ENCODE measurements around the gene NTHL1.

Gene NTHL1

GRCh38 chr16:2086106-2086742 is 38.6 kb upstream of the NTHL1 start:
- ChIA-PET POLR2A (interaction anchor here (0.8 to 1.2 kb wide), 2 partner anchors 38 to 69 kb away, joined by 3 read pairs; partner anchors contain the start of genes NTHL1, TRAF7 and TSC2), CTCF (no interaction called here)
- DNase-seq (ENCODE audit: extremely low spot score): no peak
- TF ChIP-seq, protein P1, sequence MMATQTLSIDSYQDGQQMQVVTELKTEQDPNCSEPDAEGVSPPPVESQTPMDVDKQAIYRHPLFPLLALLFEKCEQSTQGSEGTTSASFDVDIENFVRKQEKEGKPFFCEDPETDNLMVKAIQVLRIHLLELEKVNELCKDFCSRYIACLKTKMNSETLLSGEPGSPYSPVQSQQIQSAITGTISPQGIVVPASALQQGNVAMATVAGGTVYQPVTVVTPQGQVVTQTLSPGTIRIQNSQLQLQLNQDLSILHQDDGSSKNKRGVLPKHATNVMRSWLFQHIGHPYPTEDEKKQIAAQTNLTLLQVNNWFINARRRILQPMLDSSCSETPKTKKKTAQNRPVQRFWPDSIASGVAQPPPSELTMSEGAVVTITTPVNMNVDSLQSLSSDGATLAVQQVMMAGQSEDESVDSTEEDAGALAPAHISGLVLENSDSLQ (IDR thresholded peaks at IDR 0.05): no peak
- TF ChIP-seq LEF1 (IDR thresholded peaks at IDR 0.05; ENCODE audit: borderline replicate concordance) (no peak), CTBP1 (IDR thresholded peaks at IDR 0.05; ENCODE audit: borderline replicate concordance) (no peak), NFRKB (IDR thresholded peaks at IDR 0.05) (no peak), FOXA1 (IDR thresholded peaks at IDR 0.05) (no peak), L3MBTL2 (conservative IDR thresholded peaks at IDR 0.05) (no peak), ELF4 (IDR thresholded peaks at IDR 0.05) (no peak), SUZ12 (IDR thresholded peaks at IDR 0.05) (no peak), ARNT (IDR thresholded peaks at IDR 0.05) (no peak)

DNA sequence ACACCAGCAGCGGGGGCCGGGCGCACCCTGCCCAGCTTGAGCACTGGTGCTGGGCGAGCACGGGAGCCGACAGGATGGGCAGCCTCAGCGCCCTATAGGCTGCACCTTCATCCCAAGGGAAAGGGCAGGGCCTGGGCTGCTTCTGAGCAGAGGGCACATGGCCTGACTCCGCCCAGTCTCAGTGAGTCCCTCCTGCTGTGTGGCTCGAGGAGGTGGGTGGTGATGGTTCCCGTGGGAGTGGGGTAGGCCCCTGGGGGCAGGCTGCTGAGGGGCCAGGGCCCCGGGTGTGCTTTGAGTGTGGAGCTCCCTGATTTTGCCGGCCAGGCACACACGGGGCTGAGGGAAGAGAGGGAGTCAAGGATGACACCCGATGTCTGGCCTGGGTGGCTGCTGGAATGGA is 38.0 kb upstream of the NTHL1 start:
- CTCF ChIA-PET: interaction anchor here (0.8 kb wide), 1 partner anchor 36 kb away, joined by 4 read pairs; no protein-coding TSS in a partner anchor
- TF ChIP-seq SUZ12 (IDR thresholded peaks at IDR 0.05) (no peak), LEF1 (IDR thresholded peaks at IDR 0.05; ENCODE audit: borderline replicate concordance) (no peak)
- POLR2A ChIA-PET: interaction anchor here (0.8 to 2.1 kb wide), 3 partner anchors 38 to 121 kb away, joined by 3 to 7 read pairs (median 3); partner anchors contain the start of genes NTHL1, RPS2, TRAF7 and TSC2
- no peak for DNase-seq (ENCODE audit: extremely low spot score)

GRCh38 chr16:2084895-2085625 is 37.4 kb upstream of the NTHL1 start:
- ChIA-PET POLR2A (interaction anchor here (0.8 to 2.1 kb wide), 3 partner anchors 37 to 120 kb away, joined by 3 to 7 read pairs (median 3); partner anchors contain the start of genes NTHL1, RPS2, TRAF7 and TSC2), CTCF (interaction anchor here (0.7 to 1.0 kb wide), 3 partner anchors 36 to 81 kb away, joined by 3 to 4 read pairs (median 3); no protein-coding TSS in a partner anchor)
- no peak for DNase-seq (ENCODE audit: extremely low spot score)
- no peak for TF ChIP-seq CTBP1 (IDR thresholded peaks at IDR 0.05; ENCODE audit: borderline replicate concordance)
- no peak for TF ChIP-seq FOXM1 (IDR thresholded peaks at IDR 0.05; ENCODE audit: borderline replicate concordance)
- TF ChIP-seq, protein P1 (IDR thresholded peaks at IDR 0.05): no peak
- TF ChIP-seq HDGF (IDR thresholded peaks at IDR 0.05; ENCODE audit: borderline replicate concordance): no peak
- TF ChIP-seq LEF1 (IDR thresholded peaks at IDR 0.05; ENCODE audit: borderline replicate concordance): no peak
- TF ChIP-seq ARNT (IDR thresholded peaks at IDR 0.05): no peak
- TF ChIP-seq SP1 (IDR thresholded peaks at IDR 0.05): no peak
- TF ChIP-seq FOXK2 (IDR thresholded peaks at IDR 0.05): no peak
- no peak for TF ChIP-seq ELF4 (IDR thresholded peaks at IDR 0.05)
- no peak for TF ChIP-seq ZNF384 (IDR thresholded peaks at IDR 0.05)
- TF ChIP-seq TARDBP (IDR thresholded peaks at IDR 0.05): no peak
- TF ChIP-seq L3MBTL2 (conservative IDR thresholded peaks at IDR 0.05): no peak
- TF ChIP-seq SUZ12 (IDR thresholded peaks at IDR 0.05): no peak

DNA sequence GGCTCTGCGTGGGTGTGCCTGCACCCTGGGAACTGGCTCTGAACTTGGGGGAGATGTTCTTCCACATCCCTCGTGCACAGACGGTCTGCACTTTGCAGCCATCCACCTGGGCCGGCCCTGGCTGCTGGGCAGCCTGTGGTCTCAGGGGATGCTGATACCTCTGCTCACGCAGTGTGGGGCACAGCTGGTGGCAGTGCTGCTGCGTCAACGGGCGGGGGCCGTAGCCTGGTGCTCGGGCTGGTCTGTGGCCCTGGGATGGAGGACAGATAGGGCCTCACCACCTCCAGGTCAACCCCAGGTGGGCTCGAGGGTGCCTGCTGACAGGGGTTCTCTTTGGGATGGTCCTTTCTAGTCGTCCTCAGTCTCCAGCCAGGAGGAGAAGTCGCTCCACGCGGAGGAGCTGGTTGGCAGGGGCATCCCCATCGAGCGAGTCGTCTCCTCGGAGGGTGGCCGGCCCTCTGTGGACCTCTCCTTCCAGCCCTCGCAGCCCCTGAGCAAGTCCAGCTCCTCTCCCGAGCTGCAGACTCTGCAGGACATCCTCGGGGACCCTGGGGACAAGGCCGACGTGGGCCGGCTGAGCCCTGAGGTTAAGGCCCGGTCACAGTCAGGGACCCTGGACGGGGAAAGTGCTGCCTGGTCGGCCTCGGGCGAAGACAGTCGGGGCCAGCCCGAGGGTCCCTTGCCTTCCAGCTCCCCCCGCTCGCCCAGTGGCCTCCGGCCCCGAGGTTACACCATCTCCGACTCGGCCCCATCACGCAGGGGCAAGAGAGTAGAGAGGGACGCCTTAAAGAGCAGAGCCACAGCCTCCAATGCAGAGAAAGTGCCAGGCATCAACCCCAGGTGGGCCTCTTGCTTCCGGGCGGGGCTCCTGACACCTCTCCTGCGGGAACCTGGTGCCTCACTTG is 36.5 kb upstream of the NTHL1 start:
- no peak for DNase-seq (ENCODE audit: extremely low spot score)
- ChIA-PET CTCF (interaction anchor here (0.7 to 1.0 kb wide), 2 partner anchors 56 to 80 kb away, joined by 3 read pairs; no protein-coding TSS in a partner anchor), POLR2A (interaction anchor here (1.5 to 2.1 kb wide), 2 partner anchors 71 to 119 kb away, joined by 3 to 7 read pairs; partner anchors contain the start of genes RPS2 and TRAF7)
- TF ChIP-seq ARNT (IDR thresholded peaks at IDR 0.05) (no peak), ELF4 (IDR thresholded peaks at IDR 0.05) (no peak), BHLHE40 (IDR thresholded peaks at IDR 0.05; ENCODE audit: borderline replicate concordance) (no peak), SP1 (IDR thresholded peaks at IDR 0.05) (no peak), TARDBP (IDR thresholded peaks at IDR 0.05) (no peak), NFRKB (IDR thresholded peaks at IDR 0.05) (no peak), FOXM1 (IDR thresholded peaks at IDR 0.05; ENCODE audit: borderline replicate concordance) (no peak)
- TF ChIP-seq, protein P1 (IDR thresholded peaks at IDR 0.05): no peak

- no peak for TF ChIP-seq ELF4 (IDR thresholded peaks at IDR 0.05)
- CTCF ChIA-PET: no interaction called here
- DNase-seq (ENCODE audit: extremely low spot score): no peak
- POLR2A ChIA-PET: no interaction called here
Observed at GRCh38 chr16:2083409-2083808, 35.8 kb upstream of the NTHL1 start.

GRCh38 chr16:2082983-2083364 is 35.3 kb upstream of the NTHL1 start:
- TF ChIP-seq FOXK2 (IDR thresholded peaks at IDR 0.05): no peak
- TF ChIP-seq ELF4 (IDR thresholded peaks at IDR 0.05): no peak
- TF ChIP-seq ZNF384 (IDR thresholded peaks at IDR 0.05): no peak
- TF ChIP-seq, protein P1 (IDR thresholded peaks at IDR 0.05): no peak
- no peak for TF ChIP-seq HDGF (IDR thresholded peaks at IDR 0.05; ENCODE audit: borderline replicate concordance)
- TF ChIP-seq CTBP1 (IDR thresholded peaks at IDR 0.05; ENCODE audit: borderline replicate concordance): no peak
- no peak for TF ChIP-seq ARNT (IDR thresholded peaks at IDR 0.05)
- no peak for TF ChIP-seq BHLHE40 (IDR thresholded peaks at IDR 0.05; ENCODE audit: borderline replicate concordance)
- no peak for TF ChIP-seq NFRKB (IDR thresholded peaks at IDR 0.05)
- TF ChIP-seq LEF1 (IDR thresholded peaks at IDR 0.05; ENCODE audit: borderline replicate concordance): no peak
- no peak for TF ChIP-seq SUZ12 (IDR thresholded peaks at IDR 0.05)
- no peak for TF ChIP-seq TARDBP (IDR thresholded peaks at IDR 0.05)
- no peak for TF ChIP-seq L3MBTL2 (conservative IDR thresholded peaks at IDR 0.05)
- TF ChIP-seq FOXM1 (IDR thresholded peaks at IDR 0.05; ENCODE audit: borderline replicate concordance): no peak
- TF ChIP-seq FOXA1 (IDR thresholded peaks at IDR 0.05): no peak
- no peak for TF ChIP-seq SP1 (IDR thresholded peaks at IDR 0.05)
- POLR2A ChIA-PET: no interaction called here
- CTCF ChIA-PET: no interaction called here
- DNase-seq (ENCODE audit: extremely low spot score): no peak

All from HEK293T (cell line).